ENCODE measurements around the gene CD180.

GRCh38 chr5:67202828-67203227, 6.2 kb upstream of the CD180 start:
- TF ChIP-seq CTCF (IDR thresholded peaks at IDR 0.05) (no peak), POLR2A (IDR thresholded peaks at IDR 0.05) (no peak)
